Erythroblast (primary cell): ENCODE results near the gene CRIP1.

ENCODE experiments used
- GATA1 ChIP-seq: IDR thresholded peaks from 2 replicates; pipeline ENCODE4 v1.6.1; 2011; ENCODE audit warnings: low read depth, mild to moderate bottlenecking, control low read depth, low read length, moderate library complexity
- POLR2A ChIP-seq: IDR thresholded peaks from 2 replicates; pipeline ENCODE4 v1.6.1; 2011; ENCODE audit warnings: mild to moderate bottlenecking, low read length

DNA sequence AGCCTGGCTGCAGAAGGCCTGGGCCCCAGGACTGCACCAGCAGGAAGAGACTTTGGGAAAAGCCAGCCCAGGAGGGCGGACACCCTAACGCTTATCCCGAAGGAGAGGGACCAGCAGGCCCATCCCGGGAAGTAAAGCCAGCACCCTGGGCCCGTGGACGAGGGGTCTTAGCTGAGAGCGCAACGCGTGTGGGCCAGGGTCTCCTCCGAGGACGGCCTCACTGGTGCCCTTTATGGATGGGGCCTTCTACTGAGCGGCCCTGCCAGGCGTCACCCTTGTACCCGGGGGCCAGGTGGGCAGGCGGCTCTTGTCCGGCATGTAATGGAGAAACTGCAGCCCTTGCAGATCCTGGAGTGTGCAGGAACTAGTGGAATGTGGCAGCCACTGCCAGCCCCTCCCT, 18.4 kb downstream of the CRIP1 start:
- no peak for TF ChIP-seq POLR2A
- TF ChIP-seq GATA1 = no peak
